Heart right ventricle (tissue), 16 donors: ENCODE results near the gene PHACTR2. TPM values are rescaled to one million over a fixed set of nuclear protein-coding genes. Genes with fewer than 3 reads are reported as not detected.

Experiments used
- ATAC-seq, 8 donors: fragments of 200-7000 bp; cut with Tn5 transposase; one replicate each; pipeline ENCODE4 v1.9.1; 2020; ENCODE audit warnings: mild to moderate bottlenecking in 8 of 8, moderate library complexity in 8 of 8, moderate number of reproducible peaks in 1 of 8
- DNase-seq, 2 donors: peaks; one replicate each; pipeline ENCODE4 v3.0.0-alpha.2; 2020
- H3K27ac ChIP-seq, 10 donors: fragments of 200-600 bp; sonication (generic) in 2 of 10; one replicate each; pipeline versions ENCODE4 v1.5.0 to v1.8.0; 2020 to 2022; ENCODE audit warnings: mild to moderate bottlenecking in 3 of 10
- H3K27me3 ChIP-seq, 7 donors: fragments of 200-600 bp; one replicate each; pipeline ENCODE4 v1.8.0; 2021 to 2022; ENCODE audit warnings: mild to moderate bottlenecking in 2 of 7
- H3K36me3 ChIP-seq, 9 donors: fragments of 200-600 bp; sonication (generic) in 1 of 9; one replicate each; pipeline versions ENCODE4 v1.5.0 to v1.8.0; 2020 to 2022; ENCODE audit warnings: mild to moderate bottlenecking in 2 of 9
- H3K4me1 ChIP-seq, 9 donors: fragments of 200-600 bp; sonication (generic) in 1 of 9; one replicate each; pipeline versions ENCODE4 v1.5.0 to v1.8.0; 2020 to 2022; ENCODE audit warnings: mild to moderate bottlenecking in 4 of 9
- H3K4me3 ChIP-seq, 10 donors: fragments of 200-600 bp; sonication (generic) in 2 of 10; one replicate each; pipeline versions ENCODE4 v1.5.0 to v1.8.0; 2020 to 2022; ENCODE audit warnings: mild to moderate bottlenecking in 7 of 10, moderate library complexity in 2 of 10
- H3K9me3 ChIP-seq, 11 donors: fragments of 200-600 bp in 10 of 11; sonication (generic) in 2 of 11; one replicate each; pipeline versions ENCODE4 v1.5.0 to v1.8.0; 2013 to 2022; ENCODE audit warnings: mild to moderate bottlenecking in 2 of 11, control low read depth in 1 of 11, moderate library complexity in 1 of 11
- WGBS, 2 donors: extraction: QIAGEN DNeasy Blood & Tissue Kit; methylation state at CpG; one replicate each; pipeline ENCODE4 v1.1.7; 2013; ENCODE audit warnings: inconsistent platforms in 1 of 2; 5-methylcytosine and 5-hydroxymethylcytosine counted together
- intact Hi-C, 10 donors: fragments of 100-400 bp; cut with DNase I; formaldehyde crosslinking; loops; one replicate each; pipeline versions ENCODE4 v1.11.1 to v1.14.2; 2022
- polyA plus RNA-seq, 2 donors: library from polyadenylated mRNA; stranded (reverse); fragments of 200-250 nt; gene quantifications; one replicate each; pipeline ENCODE4 v1.2.3, GENCODE V29; 2013
- total RNA-seq, 10 donors: library from RNA; stranded (reverse); fragmentation: NEBNext Ultra II Directional in 3 of 10; extraction: Animal tissue kit (Norgen Biotek cat#: 25700) in 3 of 10; gene quantifications; one replicate each; pipeline versions ENCODE4 v1.2.1 to v1.2.4, GENCODE V29; 2021 to 2023
- TF ChIP-seq, protein P1 (sequence below), 9 donors: fragments of 200-600 bp; sonication (generic) in 2 of 9; IDR thresholded peaks; one replicate each; pipeline versions ENCODE4 v1.5.0 to v1.8.0; 2021 to 2022; ENCODE audit warnings: antibody characterized with exemption in 9 of 9, mild to moderate bottlenecking in 5 of 9, moderate library complexity in 1 of 9
- donor health status: Arrhythmogenic right ventricular cardiomyopathy.
- donor health status: ischemic (EF 13 %, LVEDD 7.1; RV severe dilation, severe dysfunction).
- donor health status: healthy with polysubstance abuse.
- donor health status: DM: no; HTN: yes; CAD: no.
- donor health status: DM: no; HTN: no; CAD: no.
- donor health status: ischemic (EF 25% LVEDD 6.9; RV normal size, moderate dysfunction).
- donor health status: ischemic (EF 25% LVEDD 5.7; RV mildly dilated, moderate dysfunction).
- donor health status: healthy.
- donor health status: DM: yes; HTN: yes; CAD: no.
- donor health status: Ischemic cardiomyopathy.
- donor health status: ischemic (EF 35%, LVEDD 5.7; RV mildly dilated, moderate dysfunction).
- donor health status: nonischemic (EF 11% LVEDD 7.7; RV severe dilation, severe dysfunction).
- donor health status: DM: yes; HTN: yes; CAD: no.
- donor health status: PGD.
- donor health status: ischemic (EF 29% LVEDD 5.4; RV normal size, mild dysfunction).
- donor health status: nonischemic (EF 23%, LVEDD 6.1; RV moderate dilation, normal function).

Gene PHACTR2
- total and polyA plus RNA-seq, 12 donors, result 6.5 to 96.3 (median 70.2) TPM

DNA sequence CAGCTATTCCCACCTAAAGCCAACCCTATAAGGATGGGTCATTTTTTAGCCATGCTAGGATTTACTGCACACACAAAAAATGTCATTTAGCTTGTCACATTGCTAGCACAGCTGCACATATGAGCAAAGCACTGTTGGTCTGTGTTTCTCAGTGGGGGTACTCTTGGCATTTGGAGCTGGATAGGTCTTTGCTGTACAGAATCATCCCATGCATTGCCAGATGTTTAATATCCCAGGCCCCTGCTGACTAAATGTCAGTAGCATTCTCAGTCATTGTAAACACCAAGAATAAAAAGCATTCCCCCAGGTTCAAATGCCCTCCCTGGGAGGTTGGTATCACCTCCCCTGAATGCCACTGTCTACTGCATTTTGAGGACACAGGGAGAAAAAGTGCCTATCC lies 150.8 kb downstream of the PHACTR2 start:
- Histone ChIP-seq H3K27ac (peak overlapping the region in 1 of 10 donors; percentile 5), H3K4me3 (no peak overlapping the region), H3K4me1 (peaks cover 0 to 15% (median 0%) of the 10 kb centered on the region in 9 donors), H3K27me3 (no peaks in the 10 kb centered on the region), H3K9me3 (no peaks in the 10 kb centered on the region), H3K36me3 (peaks cover 0 to 75% (median 9%) of the 10 kb centered on the region in 9 donors)
- ATAC-seq (no peak), DNase-seq (no peak)
- TF ChIP-seq, protein P1, sequence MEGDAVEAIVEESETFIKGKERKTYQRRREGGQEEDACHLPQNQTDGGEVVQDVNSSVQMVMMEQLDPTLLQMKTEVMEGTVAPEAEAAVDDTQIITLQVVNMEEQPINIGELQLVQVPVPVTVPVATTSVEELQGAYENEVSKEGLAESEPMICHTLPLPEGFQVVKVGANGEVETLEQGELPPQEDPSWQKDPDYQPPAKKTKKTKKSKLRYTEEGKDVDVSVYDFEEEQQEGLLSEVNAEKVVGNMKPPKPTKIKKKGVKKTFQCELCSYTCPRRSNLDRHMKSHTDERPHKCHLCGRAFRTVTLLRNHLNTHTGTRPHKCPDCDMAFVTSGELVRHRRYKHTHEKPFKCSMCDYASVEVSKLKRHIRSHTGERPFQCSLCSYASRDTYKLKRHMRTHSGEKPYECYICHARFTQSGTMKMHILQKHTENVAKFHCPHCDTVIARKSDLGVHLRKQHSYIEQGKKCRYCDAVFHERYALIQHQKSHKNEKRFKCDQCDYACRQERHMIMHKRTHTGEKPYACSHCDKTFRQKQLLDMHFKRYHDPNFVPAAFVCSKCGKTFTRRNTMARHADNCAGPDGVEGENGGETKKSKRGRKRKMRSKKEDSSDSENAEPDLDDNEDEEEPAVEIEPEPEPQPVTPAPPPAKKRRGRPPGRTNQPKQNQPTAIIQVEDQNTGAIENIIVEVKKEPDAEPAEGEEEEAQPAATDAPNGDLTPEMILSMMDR (IDR thresholded peaks at IDR 0.05), result no peak
- intact Hi-C loops, result no loop called here

DNA sequence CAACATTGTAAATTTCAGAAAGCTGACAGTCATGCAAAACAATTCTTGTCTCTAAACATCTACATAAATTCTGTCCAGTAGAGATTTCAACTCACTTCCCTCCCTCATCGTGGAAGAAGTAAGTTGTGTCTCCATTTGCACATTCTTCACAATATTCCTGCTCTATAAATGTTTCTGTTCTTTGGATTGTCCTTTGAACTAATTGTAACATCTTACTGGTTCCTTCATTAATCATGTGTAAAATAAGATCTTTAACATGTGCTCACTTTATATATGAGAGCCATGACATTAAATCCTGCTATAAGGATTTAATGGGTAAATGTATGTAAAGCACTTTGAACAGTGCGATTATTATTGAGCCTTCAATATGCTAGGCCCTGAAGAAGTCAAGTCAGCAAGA lies 158.4 kb downstream of the PHACTR2 start:
- WGBS, 2 donors, result 94 to 95% methylated on average over 2 of the region's 2 CpGs
- no peak overlapping the region for H3K4me3 ChIP-seq
- no peaks in the 10 kb centered on the region for H3K9me3 ChIP-seq
- ATAC-seq (no peak), DNase-seq (no peak)
- TF ChIP-seq, protein P1 (IDR thresholded peaks at IDR 0.05), result no peak
- peaks cover 0 to 7% (median 0%) of the 10 kb centered on the region in 9 donors for H3K36me3 ChIP-seq
- no peaks in the 10 kb centered on the region for H3K27me3 ChIP-seq
- no peak overlapping the region for H3K27ac ChIP-seq
- H3K4me1 ChIP-seq, result no peaks in the 10 kb centered on the region
- intact Hi-C loops, result loop anchor here in 1 of 10 donors (5.0 kb wide), 1 partner anchor 164 kb away; no protein-coding TSS in a partner anchor

DNA sequence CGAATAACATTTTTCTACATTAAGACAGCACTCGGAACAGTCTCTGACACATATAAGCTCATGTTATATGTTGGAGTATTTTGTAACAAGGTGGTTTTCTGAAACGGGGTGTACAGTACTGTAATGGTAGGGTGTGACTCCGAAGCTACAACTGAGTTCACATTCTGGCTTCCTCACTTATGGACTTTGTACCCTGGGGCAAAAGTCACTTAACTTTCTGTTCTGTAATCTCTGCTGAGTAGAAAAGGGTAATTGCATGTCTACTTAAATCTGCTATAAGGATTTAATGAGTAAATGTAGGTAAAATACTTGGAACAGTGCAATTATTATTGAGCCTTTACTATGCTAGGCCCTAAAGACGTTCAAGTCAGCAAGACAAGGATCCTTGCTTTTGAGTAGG lies 160.6 kb downstream of the PHACTR2 start:
- 91 to 94% methylated on average over 5 of the region's 5 CpGs for WGBS, 2 donors

DNA sequence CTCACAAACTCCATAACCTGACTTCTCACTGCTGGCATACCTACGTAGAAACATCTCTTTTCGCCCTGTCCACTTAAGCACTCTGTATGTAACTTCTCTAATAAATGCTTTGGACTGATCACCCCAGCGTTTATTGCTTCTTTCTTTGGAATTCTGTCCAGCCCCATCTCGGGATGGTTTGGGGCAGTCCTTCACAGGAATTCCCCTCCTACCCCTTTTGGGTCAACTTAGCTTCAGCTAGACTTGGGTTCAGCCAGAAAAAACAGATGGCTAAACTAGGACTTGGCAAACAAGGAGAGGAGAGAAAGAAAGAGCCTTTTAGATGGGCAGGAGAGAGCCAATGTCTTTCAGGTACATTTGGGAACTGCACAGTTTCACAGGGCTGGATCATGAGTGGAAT lies 161.4 kb downstream of the PHACTR2 start:
- WGBS, 2 donors, result 78 to 85% methylated on average over 4 of the region's 4 CpGs
- intact Hi-C loops, result loop anchor here in 1 of 10 donors (5.0 kb wide), 1 partner anchor 167 kb away; no protein-coding TSS in a partner anchor
- DNase-seq, result no peak
- no peaks in the 10 kb centered on the region for H3K9me3 ChIP-seq
- TF ChIP-seq, protein P1 (IDR thresholded peaks at IDR 0.05), result no peak
- H3K27me3 ChIP-seq, result no peaks in the 10 kb centered on the region
- H3K27ac ChIP-seq, result no peak overlapping the region
- peaks cover 0 to 13% (median 8%) of the 10 kb centered on the region in 9 donors for H3K4me1 ChIP-seq
- H3K36me3 ChIP-seq, result no peaks in the 10 kb centered on the region
- no peak for ATAC-seq
- H3K4me3 ChIP-seq, result no peak overlapping the region

More for the DNA sequence above, 160.6 kb downstream of the PHACTR2 start:
- H3K36me3 ChIP-seq, result no peaks in the 10 kb centered on the region
- H3K27me3 ChIP-seq, result no peaks in the 10 kb centered on the region
- peaks cover 0 to 8% (median 4%) of the 10 kb centered on the region in 9 donors for H3K4me1 ChIP-seq
- no peak overlapping the region for H3K4me3 ChIP-seq
- intact Hi-C loops, result loop anchor here in 1 of 10 donors (5.0 kb wide), 1 partner anchor 166 kb away; no protein-coding TSS in a partner anchor
- TF ChIP-seq, protein P1 (IDR thresholded peaks at IDR 0.05), result no peak
- no peaks in the 10 kb centered on the region for H3K9me3 ChIP-seq
- DNase-seq, result no peak
- no peak for ATAC-seq
- H3K27ac ChIP-seq, result no peak overlapping the region
